ENCODE data around the gene SLC25A22.

DNA sequence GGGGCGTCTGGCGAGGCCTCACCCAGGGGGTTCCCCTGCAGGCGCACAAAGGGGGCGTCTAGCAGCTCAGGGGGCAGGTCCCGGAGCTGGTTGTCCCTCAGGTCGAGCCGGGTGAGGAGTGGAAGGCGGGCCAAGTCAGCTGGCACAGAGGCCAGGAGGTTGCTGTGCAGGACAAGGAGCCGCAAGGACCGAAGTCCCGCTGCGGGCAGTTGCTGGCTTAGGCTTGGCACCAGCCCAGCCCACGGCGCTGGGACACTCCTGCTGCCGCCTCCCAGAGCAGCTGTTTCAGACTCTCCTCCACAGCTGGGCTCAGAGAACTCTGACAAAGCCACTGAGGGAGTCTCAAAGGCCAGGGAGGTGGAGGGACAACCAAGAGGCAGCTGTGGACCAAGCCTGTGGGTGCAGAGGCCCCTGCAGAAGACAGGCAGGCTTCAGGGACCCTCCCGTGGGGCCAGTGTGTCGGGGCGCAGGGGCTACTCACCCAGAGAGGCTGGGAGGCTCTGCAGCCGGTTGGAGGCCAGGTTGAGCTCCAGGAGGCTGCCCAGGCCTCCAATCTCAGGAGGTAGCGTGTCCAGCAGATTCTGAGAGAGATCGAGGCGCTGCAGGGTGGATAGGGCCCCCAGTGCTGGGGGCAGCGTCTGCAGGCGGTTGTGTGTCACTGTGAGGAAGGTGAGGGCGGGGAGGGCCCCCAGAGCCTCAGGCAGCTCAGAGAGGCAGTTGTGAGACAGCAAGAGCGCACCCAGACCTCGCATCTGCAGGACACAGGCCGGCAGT is 4.8 kb upstream of the SLC25A22 start:
- TF ChIP-seq, protein P1, sequence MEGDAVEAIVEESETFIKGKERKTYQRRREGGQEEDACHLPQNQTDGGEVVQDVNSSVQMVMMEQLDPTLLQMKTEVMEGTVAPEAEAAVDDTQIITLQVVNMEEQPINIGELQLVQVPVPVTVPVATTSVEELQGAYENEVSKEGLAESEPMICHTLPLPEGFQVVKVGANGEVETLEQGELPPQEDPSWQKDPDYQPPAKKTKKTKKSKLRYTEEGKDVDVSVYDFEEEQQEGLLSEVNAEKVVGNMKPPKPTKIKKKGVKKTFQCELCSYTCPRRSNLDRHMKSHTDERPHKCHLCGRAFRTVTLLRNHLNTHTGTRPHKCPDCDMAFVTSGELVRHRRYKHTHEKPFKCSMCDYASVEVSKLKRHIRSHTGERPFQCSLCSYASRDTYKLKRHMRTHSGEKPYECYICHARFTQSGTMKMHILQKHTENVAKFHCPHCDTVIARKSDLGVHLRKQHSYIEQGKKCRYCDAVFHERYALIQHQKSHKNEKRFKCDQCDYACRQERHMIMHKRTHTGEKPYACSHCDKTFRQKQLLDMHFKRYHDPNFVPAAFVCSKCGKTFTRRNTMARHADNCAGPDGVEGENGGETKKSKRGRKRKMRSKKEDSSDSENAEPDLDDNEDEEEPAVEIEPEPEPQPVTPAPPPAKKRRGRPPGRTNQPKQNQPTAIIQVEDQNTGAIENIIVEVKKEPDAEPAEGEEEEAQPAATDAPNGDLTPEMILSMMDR (IDR thresholded peaks at IDR 0.05 in 2 of 3, conservative IDR thresholded peaks at IDR 0.05 in 1 of 3; ENCODE audit: control insufficient read depth in 2 of 3, extremely low read depth in 1 of 3, insufficient read depth in 1 of 3, low read depth in 3 of 3, low read length in 3 of 3) = no peak
- TF ChIP-seq GATAD2B (conservative IDR thresholded peaks at IDR 0.05; ENCODE audit: low read depth) (no peak), POLR2A (IDR thresholded peaks at IDR 0.05; ENCODE audit: low read depth, low read length) (no peak), SMAD1 (IDR thresholded peaks at IDR 0.05; ENCODE audit: low read depth, partially characterized antibody) (no peak), PAX5 (IDR thresholded peaks at IDR 0.05; ENCODE audit: borderline replicate concordance, low read depth, low read length) (no peak), RAD21 (IDR thresholded peaks at IDR 0.05; ENCODE audit: insufficient read depth, low read depth, low read length) (no peak), MYC (IDR thresholded peaks at IDR 0.05; ENCODE audit: insufficient read depth, insufficient read length, insufficient replicate concordance, low read length, severe bottlenecking) (no peak), KLF5 (IDR thresholded peaks at IDR 0.05; ENCODE audit: partially characterized antibody) (no peak), SIN3A (IDR thresholded peaks at IDR 0.05; ENCODE audit: low read depth, low read length) (no peak), REST (IDR thresholded peaks at IDR 0.05; ENCODE audit: low read depth, low read length) (no peak), KDM1A (IDR thresholded peaks at IDR 0.05; ENCODE audit: borderline replicate concordance) (no peak), GABPA (IDR thresholded peaks at IDR 0.05; ENCODE audit: low read depth) (no peak), EZH2 (IDR thresholded peaks at IDR 0.05; ENCODE audit: borderline replicate concordance, control insufficient read depth, low read depth, low read length) (no peak)
- TF ChIP-seq, protein P2, sequence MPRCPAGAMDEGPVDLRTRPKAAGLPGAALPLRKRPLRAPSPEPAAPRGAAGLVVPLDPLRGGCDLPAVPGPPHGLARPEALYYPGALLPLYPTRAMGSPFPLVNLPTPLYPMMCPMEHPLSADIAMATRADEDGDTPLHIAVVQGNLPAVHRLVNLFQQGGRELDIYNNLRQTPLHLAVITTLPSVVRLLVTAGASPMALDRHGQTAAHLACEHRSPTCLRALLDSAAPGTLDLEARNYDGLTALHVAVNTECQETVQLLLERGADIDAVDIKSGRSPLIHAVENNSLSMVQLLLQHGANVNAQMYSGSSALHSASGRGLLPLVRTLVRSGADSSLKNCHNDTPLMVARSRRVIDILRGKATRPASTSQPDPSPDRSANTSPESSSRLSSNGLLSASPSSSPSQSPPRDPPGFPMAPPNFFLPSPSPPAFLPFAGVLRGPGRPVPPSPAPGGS (IDR thresholded peaks at IDR 0.05; ENCODE audit: borderline replicate concordance, insufficient read depth, low read depth, low read length, poor library complexity, severe bottlenecking) = no peak
